K562 (cell line): ENCODE results near the gene DST.

Experiments
- FOXJ3 ChIP-seq: sonication (generic); formaldehyde crosslinking; IDR thresholded peaks from 2 replicates; pipeline ENCODE4 v1.4.0; 2020; ENCODE audit warnings: mild to moderate bottlenecking, missing genetic modification reagents
- GABPA ChIP-seq: fragments of 200-800 bp; sonication (Bioruptor generic); conservative IDR thresholded peaks from 2 replicates; pipeline ENCODE4 v1.6.1; 2016; ENCODE audit warnings: low read depth, missing genetic modification characterization, missing compliant biosample characterization
- POLR2A ChIP-seq: fragments of 450-650 bp; conservative IDR thresholded peaks from 2 replicates; pipeline ENCODE4 v1.6.1; 2016
- POLR2AphosphoS2 ChIP-seq: IDR thresholded peaks from 2 replicates; pipeline ENCODE4 v1.6.1; 2012; ENCODE audit warnings: low read length, improper control_type of control experiment
- POLR2G ChIP-seq: fragments of 200-400 bp; formaldehyde crosslinking; IDR thresholded peaks from 2 replicates; pipeline ENCODE4 v1.6.1; 2017; ENCODE audit warnings: low read depth, mild to moderate bottlenecking, antibody characterized with exemption, low read length, moderate library complexity
- PTRF ChIP-seq: fragments of 450-650 bp; IDR thresholded peaks from 2 replicates; pipeline ENCODE4 v1.6.1; 2016; ENCODE audit warnings: mild to moderate bottlenecking, missing genetic modification characterization, missing compliant biosample characterization
- RAD21 ChIP-seq, 2 experiments: fragments of 250-450 bp in 1 of 2; fragments of 450-650 bp in 1 of 2; sonication (Bioruptor Pico) in 1 of 2; formaldehyde crosslinking in 1 of 2; IDR thresholded peaks in 1 of 2; conservative IDR thresholded peaks in 1 of 2; 2 replicates each; pipeline versions ENCODE4 v1.4.0 to v1.8.0; 2020 to 2022; ENCODE audit warnings: mild to moderate bottlenecking in 2 of 2, moderate library complexity in 1 of 2
- SMARCA4 ChIP-seq: fragments of 450-650 bp; IDR thresholded peaks from 2 replicates; pipeline ENCODE4 v1.6.1; 2016
- ZC3H11A ChIP-seq: IDR thresholded peaks from 2 replicates; pipeline ENCODE4 v1.6.1; 2012; ENCODE audit warnings: low read depth, low read length, improper control_type of control experiment
- ZNF165 ChIP-seq: fragments of 250-450 bp; sonication (Bioruptor Pico); IDR thresholded peaks from 2 replicates; pipeline ENCODE4 v1.4.0; 2020; ENCODE audit warnings: borderline replicate concordance
- ZNF197 ChIP-seq: fragments of 200-800 bp; sonication (Bioruptor generic); IDR thresholded peaks from 2 replicates; pipeline ENCODE4 v1.6.1; 2016; ENCODE audit warnings: low read depth, missing genetic modification characterization, missing compliant biosample characterization
- TF ChIP-seq, protein P1 (sequence below), 3 experiments: IDR thresholded peaks in 2 of 3; conservative IDR thresholded peaks in 1 of 3; 2 replicates each; pipeline ENCODE4 v1.5.1; 2011 to 2012; ENCODE audit warnings: low read length in 3 of 3, mild to moderate bottlenecking in 3 of 3, control low read depth in 2 of 3, improper control_type of control experiment in 1 of 3, inconsistent platforms in 1 of 3, low read depth in 1 of 3, mixed read lengths in 1 of 3, moderate library complexity in 1 of 3; ENCODE audit not compliant: insufficient read depth in 2 of 3
- TF ChIP-seq, protein P2 (sequence below): sonication (generic); formaldehyde crosslinking; IDR thresholded peaks from 2 replicates; pipeline ENCODE4 v1.8.1; 2023; ENCODE audit warnings: mild to moderate bottlenecking, missing genetic modification reagents
- TF ChIP-seq, protein P3 (sequence below): sonication (generic); formaldehyde crosslinking; IDR thresholded peaks from 2 replicates; pipeline ENCODE4 v1.5.0; 2020; ENCODE audit warnings: missing genetic modification reagents

DNA sequence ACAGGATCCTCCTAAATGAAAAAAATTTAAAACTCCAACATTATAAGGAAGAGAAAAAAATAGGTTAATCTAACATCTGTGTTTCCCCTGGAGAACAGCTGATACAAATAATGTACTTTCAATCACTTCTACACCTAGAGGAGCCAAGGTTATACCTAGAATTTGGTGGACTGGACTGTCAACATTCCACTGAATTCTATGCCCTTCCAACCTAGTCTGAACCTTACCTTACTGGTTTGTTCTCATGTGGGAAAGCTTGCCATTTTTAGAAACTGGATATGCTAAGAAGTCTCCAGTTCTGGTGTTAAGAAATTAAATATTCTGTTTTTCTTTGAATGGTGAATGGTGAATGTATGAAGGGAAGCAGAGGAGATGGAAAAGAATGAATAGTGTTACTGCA, 162.4 kb downstream of the DST start:
- no peak for TF ChIP-seq POLR2AphosphoS2
- TF ChIP-seq, protein P1, sequence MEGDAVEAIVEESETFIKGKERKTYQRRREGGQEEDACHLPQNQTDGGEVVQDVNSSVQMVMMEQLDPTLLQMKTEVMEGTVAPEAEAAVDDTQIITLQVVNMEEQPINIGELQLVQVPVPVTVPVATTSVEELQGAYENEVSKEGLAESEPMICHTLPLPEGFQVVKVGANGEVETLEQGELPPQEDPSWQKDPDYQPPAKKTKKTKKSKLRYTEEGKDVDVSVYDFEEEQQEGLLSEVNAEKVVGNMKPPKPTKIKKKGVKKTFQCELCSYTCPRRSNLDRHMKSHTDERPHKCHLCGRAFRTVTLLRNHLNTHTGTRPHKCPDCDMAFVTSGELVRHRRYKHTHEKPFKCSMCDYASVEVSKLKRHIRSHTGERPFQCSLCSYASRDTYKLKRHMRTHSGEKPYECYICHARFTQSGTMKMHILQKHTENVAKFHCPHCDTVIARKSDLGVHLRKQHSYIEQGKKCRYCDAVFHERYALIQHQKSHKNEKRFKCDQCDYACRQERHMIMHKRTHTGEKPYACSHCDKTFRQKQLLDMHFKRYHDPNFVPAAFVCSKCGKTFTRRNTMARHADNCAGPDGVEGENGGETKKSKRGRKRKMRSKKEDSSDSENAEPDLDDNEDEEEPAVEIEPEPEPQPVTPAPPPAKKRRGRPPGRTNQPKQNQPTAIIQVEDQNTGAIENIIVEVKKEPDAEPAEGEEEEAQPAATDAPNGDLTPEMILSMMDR (IDR thresholded peaks at IDR 0.05 in 2 of 3, conservative IDR thresholded peaks at IDR 0.05 in 1 of 3; ENCODE audit: insufficient read depth in 2 of 3, low read depth in 1 of 3, low read length in 3 of 3), result no peak
- TF ChIP-seq, protein P2, sequence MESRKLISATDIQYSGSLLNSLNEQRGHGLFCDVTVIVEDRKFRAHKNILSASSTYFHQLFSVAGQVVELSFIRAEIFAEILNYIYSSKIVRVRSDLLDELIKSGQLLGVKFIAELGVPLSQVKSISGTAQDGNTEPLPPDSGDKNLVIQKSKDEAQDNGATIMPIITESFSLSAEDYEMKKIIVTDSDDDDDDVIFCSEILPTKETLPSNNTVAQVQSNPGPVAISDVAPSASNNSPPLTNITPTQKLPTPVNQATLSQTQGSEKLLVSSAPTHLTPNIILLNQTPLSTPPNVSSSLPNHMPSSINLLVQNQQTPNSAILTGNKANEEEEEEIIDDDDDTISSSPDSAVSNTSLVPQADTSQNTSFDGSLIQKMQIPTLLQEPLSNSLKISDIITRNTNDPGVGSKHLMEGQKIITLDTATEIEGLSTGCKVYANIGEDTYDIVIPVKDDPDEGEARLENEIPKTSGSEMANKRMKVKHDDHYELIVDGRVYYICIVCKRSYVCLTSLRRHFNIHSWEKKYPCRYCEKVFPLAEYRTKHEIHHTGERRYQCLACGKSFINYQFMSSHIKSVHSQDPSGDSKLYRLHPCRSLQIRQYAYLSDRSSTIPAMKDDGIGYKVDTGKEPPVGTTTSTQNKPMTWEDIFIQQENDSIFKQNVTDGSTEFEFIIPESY (CRISPR knock-in tag), result no peak
- TF ChIP-seq POLR2G, result no peak
- TF ChIP-seq ZC3H11A, result no peak
- TF ChIP-seq GABPA, result no peak
- TF ChIP-seq PTRF, result no peak
- TF ChIP-seq ZNF197 (CRISPR knock-in tag), result no peak
- no peak for TF ChIP-seq FOXJ3 (CRISPR knock-in tag)
- TF ChIP-seq, protein P3, sequence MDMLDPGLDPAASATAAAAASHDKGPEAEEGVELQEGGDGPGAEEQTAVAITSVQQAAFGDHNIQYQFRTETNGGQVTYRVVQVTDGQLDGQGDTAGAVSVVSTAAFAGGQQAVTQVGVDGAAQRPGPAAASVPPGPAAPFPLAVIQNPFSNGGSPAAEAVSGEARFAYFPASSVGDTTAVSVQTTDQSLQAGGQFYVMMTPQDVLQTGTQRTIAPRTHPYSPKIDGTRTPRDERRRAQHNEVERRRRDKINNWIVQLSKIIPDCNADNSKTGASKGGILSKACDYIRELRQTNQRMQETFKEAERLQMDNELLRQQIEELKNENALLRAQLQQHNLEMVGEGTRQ (CRISPR knock-in tag), result no peak
- no peak for TF ChIP-seq SMARCA4
- TF ChIP-seq POLR2A, result no peak
- no peak for TF ChIP-seq RAD21 (CRISPR knock-in tag; conservative IDR thresholded peaks at IDR 0.05 in 1 of 2, IDR thresholded peaks at IDR 0.05 in 1 of 2)
- TF ChIP-seq ZNF165 (CRISPR knock-in tag), result no peak
